ENCODE results near the gene SSH2.

SSH2 gene

GRCh38 chr17:29585080-29585751 lies 344.8 kb downstream of the SSH2 start:
- DNase-seq = no peak

- no peak for DNase-seq
Observed at GRCh38 chr17:29584452-29585079, 345.5 kb downstream of the SSH2 start.

- DNase-seq = peak; percentile 48
Observed at GRCh38 chr17:29583324-29584248, 346.4 kb downstream of the SSH2 start.

- DNase-seq = no peak
Observed at GRCh38 chr17:29582772-29583171, 347.3 kb downstream of the SSH2 start.

GRCh38 chr17:29582254-29582765 lies 347.7 kb downstream of the SSH2 start:
- DNase-seq = no peak

- DNase-seq = no peak
Observed at GRCh38 chr17:29581583-29582253, 348.3 kb downstream of the SSH2 start.

- peak; percentile 90 for DNase-seq
Observed at GRCh38 chr17:29579866-29580771, 349.9 kb downstream of the SSH2 start.

- DNase-seq = no peak
Observed at GRCh38 chr17:29578626-29579485, 351.2 kb downstream of the SSH2 start.

- peak; percentile 55 for DNase-seq
Observed at GRCh38 chr17:29577385-29578211, 352.4 kb downstream of the SSH2 start.

GRCh38 chr17:29577001-29577370 lies 353.0 kb downstream of the SSH2 start:
- DNase-seq = no peak

- peak; percentile 55 for DNase-seq
Observed at GRCh38 chr17:29576214-29577000, 353.6 kb downstream of the SSH2 start.

Data from islet precursor cell (in vitro differentiated cells).